OCI-LY1 (cell line): ENCODE data around the gene IL4I1.

Experiments used
- EZH2 ChIP-seq: fragments of 200-600 bp; sonication (generic), shearing (Covaris generic); IDR thresholded peaks from 2 replicates; pipeline ENCODE4 v1.8.0; 2017; ENCODE audit warnings: borderline replicate concordance, mixed run types, mild to moderate bottlenecking, antibody characterized with exemption, low read length, moderate library complexity, mixed read lengths
- TF ChIP-seq, protein P1 (sequence below): fragments of 200-600 bp; sonication (generic), shearing (Covaris generic); IDR thresholded peaks from 2 replicates; pipeline ENCODE4 v1.5.1; 2017; ENCODE audit warnings: mild to moderate bottlenecking, antibody characterized with exemption, low read length, moderate library complexity, mixed read lengths

DNA sequence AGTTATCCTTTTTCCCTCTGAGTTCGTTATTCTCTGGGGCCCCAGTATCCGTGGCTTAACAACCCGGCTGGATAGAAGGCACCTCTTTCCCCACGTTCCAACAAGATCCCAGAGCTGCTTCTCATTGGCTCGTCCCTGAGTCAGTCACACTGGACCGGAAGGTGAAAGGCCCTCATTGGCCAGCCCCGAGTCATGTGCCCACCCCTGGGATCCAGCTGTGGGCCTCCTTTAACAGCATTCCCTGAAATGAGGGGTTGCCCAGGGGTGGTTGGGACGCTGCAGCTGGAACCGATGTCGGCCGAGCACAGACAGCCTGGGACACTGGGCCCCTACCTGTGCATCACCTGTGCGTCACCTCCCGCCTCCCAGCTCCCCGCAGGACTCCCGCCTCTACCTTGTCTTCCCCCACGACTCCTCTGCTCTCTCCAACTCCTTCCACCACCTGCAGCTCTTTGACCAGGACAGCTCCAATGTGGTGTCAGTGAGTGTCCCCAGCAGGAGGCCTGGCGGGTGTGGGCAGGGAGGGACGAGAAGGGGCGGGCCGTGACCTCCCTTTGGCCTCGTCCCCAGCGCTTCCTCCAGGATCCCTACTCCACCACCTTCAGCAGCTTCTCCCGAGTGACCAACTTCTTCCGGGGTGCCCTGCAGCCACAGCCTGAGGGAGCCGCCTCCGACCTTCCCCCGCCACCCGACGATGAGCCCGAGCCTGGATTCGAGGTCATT, 14.9 kb downstream of the IL4I1 start:
- TF ChIP-seq EZH2, result no peak
- TF ChIP-seq, protein P1, sequence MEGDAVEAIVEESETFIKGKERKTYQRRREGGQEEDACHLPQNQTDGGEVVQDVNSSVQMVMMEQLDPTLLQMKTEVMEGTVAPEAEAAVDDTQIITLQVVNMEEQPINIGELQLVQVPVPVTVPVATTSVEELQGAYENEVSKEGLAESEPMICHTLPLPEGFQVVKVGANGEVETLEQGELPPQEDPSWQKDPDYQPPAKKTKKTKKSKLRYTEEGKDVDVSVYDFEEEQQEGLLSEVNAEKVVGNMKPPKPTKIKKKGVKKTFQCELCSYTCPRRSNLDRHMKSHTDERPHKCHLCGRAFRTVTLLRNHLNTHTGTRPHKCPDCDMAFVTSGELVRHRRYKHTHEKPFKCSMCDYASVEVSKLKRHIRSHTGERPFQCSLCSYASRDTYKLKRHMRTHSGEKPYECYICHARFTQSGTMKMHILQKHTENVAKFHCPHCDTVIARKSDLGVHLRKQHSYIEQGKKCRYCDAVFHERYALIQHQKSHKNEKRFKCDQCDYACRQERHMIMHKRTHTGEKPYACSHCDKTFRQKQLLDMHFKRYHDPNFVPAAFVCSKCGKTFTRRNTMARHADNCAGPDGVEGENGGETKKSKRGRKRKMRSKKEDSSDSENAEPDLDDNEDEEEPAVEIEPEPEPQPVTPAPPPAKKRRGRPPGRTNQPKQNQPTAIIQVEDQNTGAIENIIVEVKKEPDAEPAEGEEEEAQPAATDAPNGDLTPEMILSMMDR, result no peak
